Testis (tissue), 2 donors: ENCODE data around the gene CLEC16A.

Experiments
- CTCF ChIP-seq, 3 experiments: fragments of 450-650 bp in 2 of 3; fragments of 200-600 bp in 1 of 3; sonication (generic) in 1 of 3; IDR thresholded peaks; one replicate each; pipeline ENCODE4 v1.5.1; 2016 to 2019; ENCODE audit warnings: antibody characterized with exemption in 3 of 3, mild to moderate bottlenecking in 2 of 3, moderate library complexity in 1 of 3
- POLR2A ChIP-seq: fragments of 450-650 bp; IDR thresholded peaks from one replicate; pipeline ENCODE4 v1.6.1; 2017; ENCODE audit warnings: antibody characterized with exemption, mild to moderate bottlenecking, moderate library complexity

GRCh38 chr16:11109566-11109965 lies 165.2 kb downstream of the CLEC16A start:
- TF ChIP-seq POLR2A = no peak
- no peak for TF ChIP-seq CTCF (IDR thresholded peaks at IDR 0.05)
